A549 treated with CORT108297 at 1 μM for 4 hours (cell line): Measurements from ENCODE around the gene STIL. TPM values are rescaled to one million over a fixed set of nuclear protein-coding genes. Genes with fewer than 3 reads are reported as not detected.

ENCODE experiments used
- total RNA-seq: library from RNA; stranded (reverse); fragments of 200-300 nt; extraction: Qiagen RNA extraction; gene quantifications from 5 replicates; pipeline ENCODE4 v1.2.3, GENCODE V29; 2022

The STIL gene
- 9.6 to 10.7 TPM (median 10.1 TPM) in 5 replicates for total RNA-seq

DNA sequence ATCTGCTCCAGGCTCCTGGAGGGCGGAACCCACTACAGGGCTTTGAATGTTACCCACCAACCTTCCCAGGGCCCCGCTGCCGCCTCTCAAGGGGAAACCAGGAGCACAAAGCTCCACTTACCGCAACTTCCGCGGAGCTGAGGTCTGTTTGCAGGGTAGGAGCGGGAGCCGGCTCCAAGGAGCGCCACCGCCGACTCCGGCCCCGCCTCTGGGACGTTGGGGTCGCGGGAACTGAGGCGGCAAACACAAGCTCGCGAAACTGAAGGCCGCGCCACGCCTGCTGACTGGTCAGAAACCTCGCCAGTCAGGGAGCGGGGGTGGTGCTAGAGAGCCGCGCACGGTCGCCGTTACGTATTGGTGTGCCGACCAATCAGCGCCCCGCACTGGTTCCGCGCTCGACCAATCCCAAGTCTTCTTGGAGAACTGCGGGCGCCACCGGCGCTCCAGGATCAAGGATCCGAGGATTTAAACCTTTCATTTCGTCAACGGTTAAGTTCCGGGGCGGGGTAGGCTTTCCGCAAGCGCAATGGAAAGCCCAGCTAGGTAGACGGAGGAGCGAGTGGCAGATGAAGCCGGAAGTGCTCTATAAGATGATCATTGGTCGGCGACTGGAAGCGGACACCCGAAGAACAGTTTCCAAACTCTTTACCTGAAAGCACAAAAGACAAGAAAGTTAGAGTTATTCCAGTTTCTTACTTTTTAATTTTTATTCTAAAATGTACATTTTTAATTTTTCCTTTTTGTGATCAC is at the start of gene STIL:
TSS of gene STIL (minus strand) at position 233 of the 750 bp plus-strand sequence. CDS start 3,828 bp downstream, outside the sequence.

DNA sequence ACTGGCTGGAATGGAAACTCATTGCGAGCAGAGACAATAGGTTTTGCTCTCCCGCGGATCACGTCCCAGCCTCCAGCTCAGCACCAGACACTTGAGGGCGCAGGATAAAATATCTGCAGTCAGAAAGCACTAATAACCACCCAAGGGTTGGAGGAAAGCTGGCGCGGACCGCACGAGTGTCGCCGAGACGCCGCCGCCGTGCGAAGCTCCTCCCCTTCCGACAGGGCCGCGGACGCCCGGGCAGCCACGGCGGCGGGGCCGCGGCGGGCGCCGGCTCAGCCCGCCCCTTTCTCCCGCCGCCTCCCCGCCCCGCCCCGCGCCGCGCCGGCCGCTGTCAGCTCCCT is 19.6 kb upstream of the STIL start, which contains the start of gene CMPK1:
TSS of gene CMPK1 (plus strand) at position 213 of the 344 bp plus-strand sequence. CDS start 156 bp downstream, outside the sequence.

DNA sequence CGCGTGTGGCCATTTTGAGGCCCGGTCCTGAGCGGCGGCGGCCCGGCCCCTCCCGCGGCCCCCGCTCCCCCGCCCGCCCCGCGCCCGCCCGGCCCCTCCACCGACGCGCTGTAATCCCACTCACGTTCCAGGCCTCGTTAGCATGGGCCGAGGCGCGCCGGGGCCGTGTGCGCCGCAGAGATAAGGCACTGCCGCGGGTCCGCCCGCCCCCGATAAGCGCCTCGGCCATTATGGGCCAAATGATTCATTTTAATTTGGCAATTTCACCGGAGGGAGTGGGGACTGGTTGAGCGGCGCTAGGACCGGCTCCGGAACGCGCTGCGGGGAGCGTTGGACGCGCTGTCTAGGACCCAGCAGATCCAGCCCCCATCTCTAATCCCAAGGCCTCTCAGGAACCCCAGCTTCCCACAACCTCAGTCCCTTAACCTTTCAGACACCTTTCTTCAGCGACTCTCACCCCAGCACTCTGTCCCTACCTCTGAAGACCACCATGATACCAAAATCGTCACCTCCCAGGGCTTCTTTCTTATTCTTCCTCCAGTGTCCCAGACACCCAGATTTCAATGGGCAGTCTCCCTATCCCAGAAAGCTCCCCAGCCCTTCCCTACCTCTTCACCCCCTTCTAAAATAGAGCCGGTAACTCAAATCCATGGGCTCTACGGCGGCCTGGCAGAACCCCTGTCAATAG is 81.6 kb downstream of the STIL start, which contains the start of gene TAL1:
TSS of gene TAL1 (minus strand) at position 39 of the 688 bp plus-strand sequence. CDS start 6,337 bp downstream, outside the sequence.

Other genes starting within 250 kb of the STIL start
- gene CYP4Z1, start 246.9 kb downstream of the STIL start, total RNA-seq = not detected in 5 replicates
- not detected in 5 replicates for gene CYP4A22, start 176.7 kb downstream of the STIL start, total RNA-seq
- gene PDZK1IP1, start 124.1 kb downstream of the STIL start, total RNA-seq = 5.6 to 9.7 TPM (median 7.6 TPM) in 5 replicates
- gene TAL1, start 81.9 kb downstream of the STIL start, total RNA-seq = 0.02 TPM in 2 of 5 replicates, not detected in the others
- 59.8 to 77.1 TPM (median 63.3 TPM) in 5 replicates for gene CMPK1, start 19.6 kb upstream of the STIL start, total RNA-seq
- gene FOXE3, start 102.1 kb upstream of the STIL start, total RNA-seq = 0.06 TPM in 1 of 5 replicates, not detected in the others
- 0.32 to 0.60 TPM (median 0.49 TPM) in 5 replicates for gene FOXD2, start 123.9 kb upstream of the STIL start, total RNA-seq